Ramos (cell line): ENCODE data around the gene STAMBPL1.

ENCODE experiments used
- in situ Hi-C: fragments of 300-500 bp; cut with MboI; formaldehyde crosslinking; loops from one replicate; pipeline ENCODE4 v1.14.3; 2022; ENCODE audit warnings: low sequenced_read_pairs; ENCODE audit not compliant: unreplicated experiment

The STAMBPL1 gene

DNA sequence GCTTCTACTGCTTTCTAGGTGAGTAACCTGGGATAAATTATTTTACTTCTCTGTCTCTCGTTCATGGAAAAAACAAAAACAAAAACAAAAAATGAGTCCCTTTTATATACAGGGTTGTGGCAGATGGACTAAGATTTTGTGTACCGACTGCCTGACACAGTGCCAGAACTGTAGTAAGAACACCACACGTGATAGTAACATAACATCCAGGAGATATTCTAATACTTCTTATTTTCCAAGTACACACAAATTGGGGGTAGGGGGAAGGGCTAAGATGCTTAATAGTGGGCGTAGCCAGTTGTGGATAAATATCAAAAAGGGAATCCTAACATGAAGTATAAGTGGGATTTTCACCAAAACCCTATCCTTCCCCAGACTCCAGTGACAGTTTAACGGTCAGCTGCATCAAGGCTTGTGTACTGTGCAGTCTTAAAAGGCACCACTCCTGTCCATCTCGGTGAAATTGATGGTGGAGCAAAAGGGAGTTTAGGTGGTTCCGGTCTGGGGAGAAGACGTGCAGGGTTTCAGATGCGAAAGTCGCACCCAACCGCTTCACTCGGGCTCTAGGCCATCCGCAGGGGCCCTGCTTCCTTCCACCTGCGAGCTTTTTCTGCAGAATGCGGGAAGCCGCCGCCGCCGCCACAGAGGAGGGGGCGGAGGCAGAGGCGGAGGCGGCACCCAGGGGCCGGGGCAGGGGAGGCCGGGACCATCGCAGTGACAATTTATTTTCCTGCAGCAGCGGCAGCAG is at the start of gene STAMBPL1:
STAMBPL1 (plus strand) TSS at position 712 of the 748 bp plus-strand sequence. CDS start 21,464 bp downstream, outside the sequence.
- in situ Hi-C loops, result loop anchor here (25.0 kb wide), 4 partner anchors 492 to 1792 kb away; partner anchors contain the start of genes GLUD1, PANK1 and SHLD2

DNA sequence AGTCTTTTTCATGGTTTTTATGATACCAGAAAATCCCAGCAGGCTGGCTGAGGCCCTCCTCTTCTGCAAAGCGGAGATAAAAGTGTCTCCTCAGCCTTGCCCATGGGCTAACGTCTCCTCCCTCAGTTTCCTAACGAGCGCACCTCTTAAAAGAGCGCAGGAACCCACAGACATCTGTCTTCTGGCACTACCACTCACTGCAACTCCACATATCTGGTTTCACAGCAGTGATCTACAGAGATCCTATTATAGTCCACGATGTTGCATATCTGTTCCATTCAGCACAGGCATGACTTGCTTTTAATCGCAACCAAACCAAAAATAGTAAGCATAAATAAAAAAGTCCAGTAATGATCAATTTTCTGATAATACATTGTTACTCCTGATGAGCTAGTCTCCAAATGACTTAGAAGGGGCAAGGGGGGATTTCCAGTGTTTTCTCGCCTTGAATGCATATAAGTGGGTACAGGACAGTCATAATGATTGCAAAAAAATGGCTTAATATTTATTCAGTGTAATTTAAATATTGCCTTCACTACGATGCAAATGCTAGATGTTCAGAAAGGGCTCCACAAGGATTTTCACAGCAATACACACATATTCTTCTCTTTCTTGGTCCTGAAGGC is 49.3 kb upstream of the STAMBPL1 start:
- in situ Hi-C loops, result no loop called here

DNA sequence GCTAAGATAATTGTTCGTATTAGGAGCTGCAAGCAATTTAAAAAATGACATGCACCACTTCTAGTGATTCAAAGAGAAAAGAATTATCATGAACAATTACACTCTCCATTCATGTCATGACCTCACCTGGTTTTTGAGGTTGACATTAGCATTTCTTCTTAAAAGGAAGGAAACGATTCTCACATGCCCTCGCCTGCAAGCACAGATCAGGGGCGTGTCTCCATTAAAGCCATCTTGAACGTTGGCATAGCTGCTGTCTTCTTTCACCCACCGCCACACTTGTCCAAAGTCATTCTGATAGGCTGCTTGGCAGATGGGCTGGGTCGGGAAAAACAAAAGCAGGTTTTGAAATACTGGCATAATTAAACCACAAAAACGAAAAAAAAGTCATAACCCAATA is 48.3 kb upstream of the STAMBPL1 start:
- in situ Hi-C loops, result no loop called here

DNA sequence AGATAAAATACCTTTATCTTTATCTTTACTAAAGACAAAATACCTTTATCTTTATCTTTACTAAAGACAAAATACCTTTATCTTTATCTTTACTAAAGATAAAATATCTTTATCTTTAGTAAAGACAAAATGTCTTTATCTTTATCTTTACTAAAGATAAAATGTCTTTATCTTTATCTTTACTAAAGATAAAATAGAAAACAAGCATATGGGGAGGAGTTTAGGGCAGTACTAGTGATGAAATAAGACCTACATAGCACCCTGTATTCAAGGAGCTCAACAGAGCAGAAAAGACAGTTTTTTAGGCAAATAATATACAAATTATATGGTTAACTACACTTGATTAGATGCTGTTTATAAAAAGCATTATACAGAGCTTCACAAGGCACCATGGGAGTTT is 47.7 kb upstream of the STAMBPL1 start:
- in situ Hi-C loops, result no loop called here

DNA sequence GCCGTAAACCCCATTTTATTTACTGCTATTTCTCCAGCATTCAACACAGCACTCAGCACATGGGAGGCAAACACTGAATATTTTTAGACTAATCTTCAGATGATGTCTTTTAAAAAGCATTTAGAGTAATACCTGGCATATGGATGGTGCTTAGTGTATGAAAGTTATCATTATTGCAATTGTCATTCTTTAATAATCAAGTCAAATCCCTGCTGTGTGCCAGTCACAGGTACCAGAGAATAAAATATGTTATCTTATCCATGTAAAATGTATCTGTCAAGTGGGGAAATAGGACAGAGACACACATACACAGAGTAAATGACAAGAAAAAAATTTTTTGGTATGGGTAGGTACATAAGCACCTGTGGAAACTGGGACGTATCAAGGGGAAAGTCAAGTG is 46.9 kb upstream of the STAMBPL1 start:
- in situ Hi-C loops, result no loop called here

DNA sequence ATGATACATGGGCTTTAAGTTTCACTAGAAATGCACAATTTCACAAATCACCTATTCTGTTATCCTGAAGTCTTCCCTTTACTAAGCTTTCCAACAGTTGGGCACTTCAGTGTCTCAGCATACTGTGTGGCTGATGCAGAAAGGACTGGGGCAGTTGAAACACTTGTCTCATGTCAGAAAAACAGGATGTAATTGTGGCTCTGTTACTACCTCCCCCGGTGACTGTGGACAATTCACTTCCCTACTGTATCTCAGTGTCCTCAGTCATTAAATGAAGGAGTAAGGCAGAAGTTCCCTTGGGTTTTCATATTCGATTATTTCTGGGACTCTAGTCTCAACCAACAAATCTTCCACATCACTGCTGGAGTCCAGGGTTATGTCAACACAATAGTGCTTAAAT is 46.3 kb upstream of the STAMBPL1 start:
- in situ Hi-C loops, result no loop called here

DNA sequence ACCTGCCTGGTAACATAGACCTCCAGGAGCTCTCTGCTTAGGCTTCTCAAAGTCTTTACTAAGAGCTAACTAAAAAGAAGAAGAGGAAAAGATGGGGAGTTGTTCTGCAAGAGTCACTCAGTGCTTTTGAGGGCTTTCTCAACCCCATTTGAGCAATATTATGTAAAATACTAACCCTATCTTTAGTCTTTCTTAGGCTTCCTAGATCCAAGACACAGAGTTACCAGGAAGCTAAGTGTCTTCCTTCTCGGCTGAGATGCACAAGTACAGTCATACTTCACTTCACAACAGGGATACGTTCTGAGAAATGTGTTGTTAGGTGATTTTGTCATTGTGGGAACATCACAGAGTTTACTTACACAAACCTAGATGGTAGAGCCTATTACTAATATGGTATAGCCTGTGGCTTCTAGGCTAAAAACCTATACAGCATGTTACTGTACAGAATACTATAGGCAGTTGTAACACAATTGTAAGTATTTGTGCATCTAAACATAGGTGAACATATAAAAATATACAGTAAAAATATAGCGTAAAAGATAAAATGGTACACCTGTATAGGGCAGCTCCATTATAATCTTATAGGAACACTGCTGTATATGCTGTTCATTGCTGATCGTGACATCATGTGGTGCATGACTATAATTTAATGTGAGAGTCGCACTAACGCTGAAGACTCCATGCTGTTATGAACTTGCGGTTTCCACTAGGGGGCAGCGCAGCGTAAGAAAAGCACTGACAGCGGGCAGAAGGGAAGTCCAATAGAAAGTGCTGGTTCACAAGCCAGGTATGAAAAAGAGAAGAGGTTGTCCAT is 44.7 kb upstream of the STAMBPL1 start:
- in situ Hi-C loops, result loop anchor here (5.0 kb wide), 2 partner anchors 102 to 377 kb away; no protein-coding TSS in a partner anchor

DNA sequence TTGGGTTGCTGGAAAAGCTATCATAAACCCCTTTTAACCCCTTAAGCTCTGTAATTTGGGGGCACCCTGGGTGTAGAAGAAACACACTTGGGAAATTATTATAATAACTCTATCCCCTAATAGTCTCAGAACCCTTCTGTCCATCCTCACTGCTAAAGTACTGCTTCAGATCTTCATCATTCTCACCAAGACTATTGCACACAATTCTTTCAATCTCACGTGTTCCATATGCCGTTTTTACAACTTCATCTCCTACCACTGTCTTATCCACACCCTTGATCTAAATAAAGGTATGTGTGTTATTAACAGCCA is 44.2 kb upstream of the STAMBPL1 start:
- in situ Hi-C loops, result loop anchor here (5.0 kb wide), 2 partner anchors 101 to 376 kb away; no protein-coding TSS in a partner anchor

DNA sequence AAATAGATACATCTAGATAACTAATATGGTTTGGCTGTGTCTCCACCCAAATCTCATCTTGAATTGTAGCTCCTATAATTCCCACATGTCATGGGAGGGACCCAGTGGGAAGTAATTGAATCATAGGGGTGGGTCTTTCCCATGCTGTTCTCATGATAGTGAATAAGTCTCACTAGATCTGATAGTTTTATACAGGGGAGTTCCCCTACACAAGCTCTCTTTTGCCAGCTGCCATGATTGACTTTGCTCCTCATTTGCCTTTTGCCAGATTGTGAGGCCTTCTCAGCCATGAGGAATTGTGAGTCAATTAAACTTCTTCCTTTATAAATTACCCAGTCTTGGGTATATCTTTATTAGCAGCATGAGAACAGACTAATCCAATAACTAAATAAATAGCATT is 42.4 kb upstream of the STAMBPL1 start:
- in situ Hi-C loops, result loop anchor here (5.0 kb wide), 2 partner anchors 100 to 375 kb away; no protein-coding TSS in a partner anchor

DNA sequence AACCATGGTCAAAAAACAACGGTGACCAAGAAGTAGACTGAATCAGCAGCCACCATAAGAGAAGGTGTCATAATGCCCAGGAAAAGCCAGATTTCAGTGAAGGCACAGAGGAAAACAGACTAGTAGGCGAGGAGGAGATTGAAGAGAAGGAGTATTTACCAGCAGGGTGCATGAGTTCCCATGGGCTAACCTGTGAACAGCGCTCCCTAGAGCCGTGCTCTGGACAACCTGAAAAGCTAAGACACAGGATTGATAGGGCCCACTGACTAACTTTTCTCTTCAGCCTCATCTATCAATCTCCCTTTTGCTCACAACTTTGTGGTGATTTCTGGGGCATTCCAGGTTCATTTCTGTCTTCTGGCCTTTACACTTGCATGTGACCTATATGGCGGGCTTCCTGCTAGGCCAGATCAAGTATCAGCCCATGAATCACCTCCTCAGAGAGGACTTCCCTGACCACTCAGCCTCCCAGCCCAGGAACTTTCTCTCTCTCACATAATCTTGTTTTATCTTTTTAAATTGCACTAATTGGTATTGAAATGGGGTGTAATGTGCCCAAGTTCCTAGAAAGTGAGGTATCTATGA is 41.2 kb upstream of the STAMBPL1 start:
- in situ Hi-C loops, result loop anchor here (5.0 kb wide), 2 partner anchors 98 to 373 kb away; no protein-coding TSS in a partner anchor

DNA sequence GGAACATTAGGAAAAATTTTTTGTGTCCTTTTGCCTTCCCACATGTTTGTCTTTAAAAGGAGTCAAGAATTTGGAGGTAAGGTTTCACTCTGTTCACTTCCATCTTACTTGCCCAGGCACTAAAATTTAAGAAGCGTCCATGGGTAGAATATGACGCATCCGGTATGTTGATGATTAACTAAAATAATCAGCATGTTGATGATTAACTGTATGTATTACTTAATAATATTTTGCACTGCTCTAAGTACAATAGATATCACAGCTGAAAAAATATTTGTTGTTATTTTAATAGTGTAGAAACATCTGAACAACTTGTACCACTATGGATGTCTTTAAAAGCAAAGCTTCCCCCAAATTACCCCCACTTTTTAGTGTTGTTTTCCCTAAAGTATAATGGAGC is 39.9 kb upstream of the STAMBPL1 start:
- in situ Hi-C loops, result no loop called here

DNA sequence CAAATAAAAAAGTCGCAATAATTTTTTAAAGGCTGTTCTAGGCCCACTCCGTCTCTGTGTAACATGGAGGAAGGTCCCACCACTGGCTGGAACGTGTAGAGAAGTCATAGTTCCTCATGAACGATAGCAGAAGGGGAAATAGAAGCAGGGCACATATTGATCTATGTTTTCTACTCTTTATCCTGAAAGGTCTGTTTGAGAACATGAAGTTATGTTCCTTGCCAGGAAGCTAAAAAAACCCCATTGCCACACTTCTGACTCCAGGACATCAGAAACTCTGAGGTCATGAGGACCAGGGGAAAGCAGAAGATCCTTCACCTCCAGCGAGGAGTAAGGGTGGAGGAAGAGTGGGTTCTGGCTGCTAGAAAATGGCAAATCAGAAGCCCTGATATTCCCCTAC is 39.2 kb upstream of the STAMBPL1 start:
- in situ Hi-C loops, result no loop called here

DNA sequence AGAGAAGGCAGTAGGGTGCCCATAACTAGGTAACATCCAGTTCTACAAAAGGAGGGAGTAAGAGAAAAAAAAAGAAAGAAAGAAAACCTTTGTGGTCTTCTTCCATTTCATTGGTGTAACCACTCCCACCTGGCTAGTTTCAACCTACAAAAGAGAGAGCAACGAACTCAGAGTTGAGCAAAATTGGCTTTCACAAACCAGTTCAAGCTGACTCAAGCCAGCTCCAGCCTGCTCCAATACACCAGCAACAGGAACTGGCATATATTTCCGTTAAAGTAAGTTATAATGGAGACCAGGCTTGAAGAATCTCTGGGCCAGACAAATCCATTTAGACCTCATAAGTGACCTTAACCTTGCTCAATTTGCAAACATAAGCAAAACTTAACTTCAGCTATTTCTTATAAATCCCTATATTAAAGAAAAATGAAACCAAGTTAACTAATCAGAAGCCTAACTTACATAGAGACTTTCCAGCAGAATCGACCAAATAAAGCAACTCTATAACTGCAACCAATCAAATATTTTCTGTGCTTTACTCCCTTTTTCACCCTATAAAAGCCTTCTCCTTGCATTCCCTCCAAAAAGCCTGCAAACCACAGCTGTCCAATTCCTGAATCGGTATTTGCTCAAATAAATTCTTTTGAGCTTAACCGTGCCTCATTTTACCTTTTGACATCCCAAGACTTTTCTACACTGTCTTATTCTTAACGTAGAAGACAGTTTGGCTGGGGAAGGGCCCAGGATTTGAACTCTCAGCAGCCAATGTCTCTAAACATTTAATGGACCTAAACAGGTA is 38.5 kb upstream of the STAMBPL1 start:
- in situ Hi-C loops, result no loop called here

DNA sequence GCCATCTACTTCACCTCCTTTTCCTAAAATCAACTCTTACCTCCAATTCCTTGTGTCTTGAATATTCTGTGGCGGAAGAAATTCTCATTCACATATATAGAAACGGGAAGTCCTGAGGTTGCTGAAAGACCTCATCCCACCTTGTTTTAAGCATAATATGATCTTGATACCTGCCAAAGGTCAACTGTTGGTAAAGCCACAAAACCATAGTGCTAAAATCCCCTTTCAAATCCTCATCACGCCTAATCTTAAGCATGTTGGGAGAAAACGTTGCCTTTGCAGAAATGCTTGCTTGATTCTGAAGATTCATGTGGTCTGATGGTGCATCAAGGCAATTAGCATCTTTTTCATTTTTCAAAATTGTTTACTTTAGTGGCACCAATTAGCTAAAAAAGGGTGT is 36.9 kb upstream of the STAMBPL1 start:
- in situ Hi-C loops, result no loop called here

DNA sequence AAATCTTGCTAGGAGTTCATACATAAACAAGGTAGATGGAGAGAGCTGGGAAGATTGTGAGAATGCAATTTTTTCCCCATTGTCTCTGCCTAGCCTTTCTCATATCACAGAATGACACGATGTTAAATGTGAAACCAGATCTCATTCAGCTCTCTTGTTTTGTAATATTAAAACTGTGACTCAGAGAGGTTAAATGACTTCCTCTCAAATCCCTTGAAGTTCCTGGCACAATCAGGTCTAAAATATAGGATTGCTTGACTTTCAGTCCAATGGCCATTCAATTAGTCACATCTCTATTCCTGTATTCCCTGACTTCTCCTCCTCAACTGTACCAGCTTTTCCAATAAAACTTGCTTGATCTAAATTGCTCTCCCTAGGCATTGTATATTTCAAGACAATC is 31.5 kb upstream of the STAMBPL1 start:
- in situ Hi-C loops, result no loop called here

DNA sequence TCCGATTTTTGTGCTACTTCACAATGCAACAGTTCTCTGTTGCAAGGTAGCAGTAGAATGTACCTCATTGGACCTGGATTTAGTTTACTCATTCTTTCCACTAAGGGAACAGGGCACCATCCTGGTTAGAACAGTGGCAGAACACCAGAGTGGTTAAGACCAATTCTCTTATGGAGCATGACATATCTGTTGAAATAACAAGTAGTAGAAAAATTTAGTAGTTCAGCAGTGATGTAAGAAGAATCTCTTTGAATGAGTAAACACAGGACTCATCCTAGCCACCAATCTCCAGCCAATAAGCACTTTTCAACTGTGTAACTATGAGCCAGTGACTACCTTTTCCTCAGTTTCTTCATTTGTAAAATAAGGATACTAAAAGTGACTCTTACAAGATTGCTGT is 30.8 kb upstream of the STAMBPL1 start:
- in situ Hi-C loops, result no loop called here

DNA sequence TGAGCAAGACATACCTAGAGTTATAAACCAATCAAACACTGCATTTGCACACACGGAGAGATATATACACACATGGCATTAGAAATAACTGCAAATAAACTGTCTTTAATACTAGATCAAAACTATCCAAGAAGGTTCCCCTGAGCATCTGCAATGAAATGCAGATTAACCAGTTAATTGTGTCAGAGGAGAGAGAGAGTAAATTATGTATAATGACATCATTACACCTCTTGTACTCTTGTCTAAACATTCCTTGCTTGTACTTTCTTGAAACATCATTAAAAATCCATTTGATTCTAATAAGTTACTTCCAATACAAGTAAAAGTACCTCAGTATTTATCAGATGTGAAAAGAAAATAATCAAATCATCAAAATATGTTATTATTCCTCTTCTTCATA is 29.3 kb upstream of the STAMBPL1 start:
- in situ Hi-C loops, result no loop called here

DNA sequence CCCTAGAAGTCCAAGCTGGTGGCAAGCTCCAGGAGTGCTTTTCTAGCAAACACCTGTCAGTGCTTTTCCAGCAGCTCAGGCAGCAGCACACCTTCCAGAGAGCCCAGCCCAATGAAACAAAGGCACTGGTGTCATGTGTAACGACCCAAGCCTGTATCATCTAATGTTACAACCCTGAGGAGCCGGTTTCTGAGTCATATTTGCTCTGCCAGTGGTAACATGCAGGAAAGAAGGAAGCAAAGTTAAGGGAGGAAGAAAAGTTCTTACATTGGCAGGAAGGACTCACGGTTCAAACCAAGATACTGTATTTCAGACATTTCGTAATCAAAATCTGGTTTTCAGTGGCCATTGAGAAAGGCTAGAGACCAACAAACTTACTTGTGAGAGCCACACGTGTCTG is 28.3 kb upstream of the STAMBPL1 start, which contains the start of gene ANKRD22:
ANKRD22 (minus strand) TSS at position 139 of the 400 bp plus-strand sequence. CDS start 237 bp downstream, outside the sequence.
- in situ Hi-C loops, result no loop called here

DNA sequence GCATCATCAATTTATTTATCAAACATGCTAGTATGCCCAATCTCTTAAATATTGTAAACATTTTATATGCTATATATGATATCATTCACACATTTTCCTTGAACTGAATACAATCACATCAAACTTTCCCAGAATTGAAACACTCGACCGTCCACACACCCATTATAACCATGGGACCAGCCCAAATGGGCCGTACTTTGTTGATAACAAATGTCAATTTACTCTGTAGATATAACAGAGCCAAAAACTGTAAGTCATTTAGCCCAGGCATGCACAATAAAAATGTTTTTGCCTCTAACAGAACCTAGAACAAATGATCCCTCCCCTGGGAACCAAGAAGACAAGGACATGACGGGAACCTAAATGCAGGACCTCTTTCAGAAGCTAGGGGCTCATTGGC is 27.7 kb upstream of the STAMBPL1 start:
- in situ Hi-C loops, result no loop called here
